Measurements from ENCODE around the gene SMIM10L2A.
A peak's percentile ranks its signal among the peaks of the same experiment; 100 is the strongest.

The SMIM10L2A gene

DNA sequence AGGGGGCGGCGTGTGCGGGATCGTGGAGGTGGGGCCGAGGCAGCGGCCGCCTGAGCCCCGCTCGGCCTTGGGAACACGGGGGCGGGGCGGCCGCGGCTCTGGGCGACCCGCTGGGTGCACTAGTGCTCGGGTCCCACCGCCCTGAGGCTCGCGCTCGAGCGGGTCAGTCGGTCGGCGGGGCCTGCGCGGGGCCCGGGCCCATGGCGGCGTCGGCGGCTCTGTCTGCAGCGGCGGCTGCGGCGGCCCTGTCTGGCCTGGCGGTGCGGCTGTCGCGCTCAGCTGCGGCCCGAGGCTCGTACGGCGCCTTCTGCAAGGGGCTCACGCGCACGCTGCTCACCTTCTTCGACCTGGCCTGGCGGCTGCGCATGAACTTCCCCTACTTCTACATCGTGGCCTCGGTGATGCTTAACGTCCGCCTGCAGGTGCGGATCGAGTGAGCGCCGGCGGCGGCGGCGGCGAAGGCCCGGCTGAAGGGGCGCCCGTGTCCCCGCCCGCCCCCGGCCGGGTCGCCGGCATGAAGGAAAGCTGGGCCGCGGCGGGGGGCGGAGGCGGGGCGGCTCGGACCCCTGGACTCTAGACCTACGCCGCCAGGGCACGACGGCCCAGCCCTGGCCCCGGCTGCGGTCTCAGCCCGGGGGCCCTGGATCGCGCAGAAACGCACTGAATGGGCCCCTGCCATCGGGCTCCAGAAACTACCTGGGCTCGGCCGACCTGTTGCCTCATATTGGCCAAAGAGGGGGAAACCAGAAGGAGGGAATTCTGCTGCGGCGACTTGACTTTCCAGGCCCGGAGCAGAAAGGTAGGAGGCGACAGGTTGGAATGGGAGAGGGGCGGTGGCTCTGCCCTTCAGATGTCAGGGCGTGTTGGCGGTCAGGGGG, at the start of gene SMIM10L2A:
Gene SMIM10L2A (plus strand): TSS at position 13 of the 878 bp plus-strand sequence. CDS start 188 bp downstream, at position 201.
- TF ChIP-seq, protein P1, sequence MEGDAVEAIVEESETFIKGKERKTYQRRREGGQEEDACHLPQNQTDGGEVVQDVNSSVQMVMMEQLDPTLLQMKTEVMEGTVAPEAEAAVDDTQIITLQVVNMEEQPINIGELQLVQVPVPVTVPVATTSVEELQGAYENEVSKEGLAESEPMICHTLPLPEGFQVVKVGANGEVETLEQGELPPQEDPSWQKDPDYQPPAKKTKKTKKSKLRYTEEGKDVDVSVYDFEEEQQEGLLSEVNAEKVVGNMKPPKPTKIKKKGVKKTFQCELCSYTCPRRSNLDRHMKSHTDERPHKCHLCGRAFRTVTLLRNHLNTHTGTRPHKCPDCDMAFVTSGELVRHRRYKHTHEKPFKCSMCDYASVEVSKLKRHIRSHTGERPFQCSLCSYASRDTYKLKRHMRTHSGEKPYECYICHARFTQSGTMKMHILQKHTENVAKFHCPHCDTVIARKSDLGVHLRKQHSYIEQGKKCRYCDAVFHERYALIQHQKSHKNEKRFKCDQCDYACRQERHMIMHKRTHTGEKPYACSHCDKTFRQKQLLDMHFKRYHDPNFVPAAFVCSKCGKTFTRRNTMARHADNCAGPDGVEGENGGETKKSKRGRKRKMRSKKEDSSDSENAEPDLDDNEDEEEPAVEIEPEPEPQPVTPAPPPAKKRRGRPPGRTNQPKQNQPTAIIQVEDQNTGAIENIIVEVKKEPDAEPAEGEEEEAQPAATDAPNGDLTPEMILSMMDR (conservative IDR thresholded peaks at IDR 0.05; ENCODE audit: control insufficient read depth, insufficient read depth, low read depth, low read length), result no peak
- DNase-seq (ENCODE audit: low read depth), result no peak
- peak within 1 kb of the TSS; percentile 12 for H3K4me3 ChIP-seq (ENCODE audit: control insufficient read depth, low read depth, low read length)

DNA sequence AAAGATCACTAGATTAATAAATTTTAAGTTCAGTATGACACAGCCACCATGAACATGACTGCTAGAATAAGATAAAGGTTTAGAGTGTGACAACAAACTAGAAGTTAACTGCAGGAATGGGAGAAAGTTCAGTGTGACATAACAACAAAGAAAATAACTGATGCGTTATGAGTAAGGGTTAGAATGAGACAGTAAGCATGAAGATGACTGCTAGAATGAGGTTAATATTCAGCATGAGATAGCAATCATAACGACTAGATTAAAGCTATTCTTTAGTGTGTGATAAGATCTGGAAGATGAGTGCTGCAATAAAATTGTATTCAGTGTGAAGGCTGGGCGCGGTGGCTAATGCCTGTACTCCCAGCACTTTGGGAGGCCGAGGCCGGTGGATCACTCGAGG, 48.4 kb upstream of the SMIM10L2A start:
- no peak overlapping the region for H3K4me3 ChIP-seq (ENCODE audit: control insufficient read depth, low read depth, low read length)
- TF ChIP-seq, protein P1 (conservative IDR thresholded peaks at IDR 0.05; ENCODE audit: control insufficient read depth, insufficient read depth, low read depth, low read length), result no peak
- no peak for DNase-seq (ENCODE audit: low read depth)

DNA sequence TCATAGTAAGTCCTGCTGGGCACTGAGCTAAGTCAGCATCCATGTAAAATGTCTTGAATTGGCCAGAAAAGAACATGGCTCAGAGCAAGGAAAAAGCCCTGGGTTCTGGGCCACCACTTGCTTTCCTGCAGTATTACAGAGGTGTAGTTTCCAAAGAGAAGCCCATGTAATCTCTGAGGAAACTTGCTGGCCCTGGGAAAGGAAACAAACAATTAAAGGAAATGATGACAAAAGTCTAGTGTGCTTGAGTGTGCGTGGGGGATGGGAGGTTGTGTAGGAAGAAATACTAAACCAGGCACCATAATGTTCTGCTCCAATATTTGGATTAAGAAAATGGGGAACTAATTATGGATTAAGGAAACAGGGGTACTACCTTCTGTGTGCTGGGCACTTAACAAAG, 39.5 kb upstream of the SMIM10L2A start:
- no peak for DNase-seq (ENCODE audit: low read depth)
- TF ChIP-seq, protein P1 (conservative IDR thresholded peaks at IDR 0.05; ENCODE audit: control insufficient read depth, insufficient read depth, low read depth, low read length), result no peak
- H3K4me3 ChIP-seq (ENCODE audit: control insufficient read depth, low read depth, low read length), result no peak overlapping the region

DNA sequence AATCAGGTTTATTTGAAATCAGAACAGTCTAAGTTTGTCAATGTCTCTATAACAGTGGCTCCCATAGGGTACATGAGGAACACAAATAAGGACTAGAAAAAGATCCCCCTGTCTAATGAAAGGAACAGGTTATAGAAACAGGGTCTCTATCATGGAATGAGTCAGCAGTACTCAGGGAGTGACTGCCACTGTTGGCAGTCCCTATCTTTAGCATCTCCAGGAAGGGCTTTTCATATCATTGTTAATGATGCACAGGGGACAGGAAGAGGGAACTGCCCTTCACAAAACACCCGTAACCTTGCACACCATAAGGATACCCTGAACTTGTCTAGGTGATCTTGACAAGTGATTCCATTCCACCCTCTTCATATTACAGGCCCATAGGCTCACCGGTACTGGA, 38.5 kb upstream of the SMIM10L2A start:
- DNase-seq (ENCODE audit: low read depth), result no peak
- H3K4me3 ChIP-seq (ENCODE audit: control insufficient read depth, low read depth, low read length), result no peak overlapping the region
- TF ChIP-seq, protein P1 (conservative IDR thresholded peaks at IDR 0.05; ENCODE audit: control insufficient read depth, insufficient read depth, low read depth, low read length), result no peak

DNA sequence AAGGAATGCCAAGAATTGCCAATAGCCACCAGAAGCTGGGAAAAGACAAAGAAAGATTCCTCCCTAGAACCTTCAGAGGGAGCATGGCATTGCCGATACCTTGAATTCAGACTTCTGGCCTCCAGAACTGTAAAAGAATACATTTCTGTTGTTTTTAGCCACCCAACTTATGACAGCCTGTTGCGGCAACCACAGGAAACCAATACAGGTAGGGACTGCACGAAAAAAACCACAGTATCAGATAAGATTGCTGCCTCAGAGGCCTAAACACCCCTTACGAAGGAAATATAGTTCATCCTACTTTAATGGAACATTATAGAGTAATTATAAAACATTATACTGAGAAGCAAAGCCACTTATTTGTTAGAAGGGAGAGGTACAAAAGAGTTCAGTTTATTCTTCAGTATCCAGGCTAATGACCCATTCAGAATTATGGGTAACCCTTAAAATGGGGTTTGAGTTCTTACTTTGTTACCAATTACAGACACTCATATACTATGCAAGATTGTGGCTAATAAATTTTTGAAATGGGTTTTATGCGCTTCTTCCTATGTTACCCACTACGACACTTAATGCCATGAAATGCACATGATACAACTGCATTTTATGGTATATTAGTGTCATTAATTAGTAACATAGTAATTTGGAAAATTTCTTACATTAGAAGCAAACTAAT, 37.4 kb upstream of the SMIM10L2A start:
- no peak for DNase-seq (ENCODE audit: low read depth)
- H3K4me3 ChIP-seq (ENCODE audit: control insufficient read depth, low read depth, low read length), result no peak overlapping the region
- TF ChIP-seq, protein P1 (conservative IDR thresholded peaks at IDR 0.05; ENCODE audit: control insufficient read depth, insufficient read depth, low read depth, low read length), result no peak

DNA sequence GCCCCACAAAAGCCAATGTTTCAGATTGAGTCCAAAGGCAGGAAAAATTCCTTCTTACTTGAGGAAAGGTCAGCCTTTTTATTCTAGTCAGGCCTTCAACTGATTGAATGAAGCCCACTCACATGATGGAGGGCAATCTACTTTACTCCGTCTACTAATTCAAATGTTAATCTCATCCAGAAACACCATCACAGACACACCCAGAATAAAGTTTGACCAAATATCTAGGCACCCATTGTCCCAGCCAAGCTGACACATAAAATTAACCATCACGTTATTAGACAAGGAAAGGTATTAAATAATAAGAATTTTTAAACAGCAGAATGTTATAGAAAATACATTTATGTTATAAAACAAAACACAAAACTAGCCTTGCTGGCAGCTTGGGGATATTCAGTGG, 32.9 kb upstream of the SMIM10L2A start:
- no peak overlapping the region for H3K4me3 ChIP-seq (ENCODE audit: control insufficient read depth, low read depth, low read length)
- TF ChIP-seq, protein P1 (conservative IDR thresholded peaks at IDR 0.05; ENCODE audit: control insufficient read depth, insufficient read depth, low read depth, low read length), result no peak
- DNase-seq (ENCODE audit: low read depth), result no peak
